ENCODE data around the gene CEP72.

Gene CEP72

GRCh38 chr5:638501-639252, 26.5 kb downstream of the CEP72 start:
- no peak for DNase-seq (ENCODE audit: low read depth, low spot score)

GRCh38 chr5:639253-639530, 27.1 kb downstream of the CEP72 start:
- DNase-seq (ENCODE audit: low read depth, low spot score): no peak

- no peak for DNase-seq (ENCODE audit: low read depth, low spot score)
Measured at GRCh38 chr5:639584-640213, 27.6 kb downstream of the CEP72 start.

GRCh38 chr5:640461-641330, 28.6 kb downstream of the CEP72 start:
- no peak for DNase-seq (ENCODE audit: low read depth, low spot score)

- DNase-seq (ENCODE audit: low read depth, low spot score): no peak
Measured at GRCh38 chr5:641331-641765, 29.2 kb downstream of the CEP72 start.

GRCh38 chr5:642481-642880, 30.3 kb downstream of the CEP72 start:
- DNase-seq (ENCODE audit: low read depth, low spot score): no peak

- DNase-seq (ENCODE audit: low read depth, low spot score): no peak
Measured at GRCh38 chr5:643351-643801, 31.2 kb downstream of the CEP72 start.

GRCh38 chr5:643811-644271, 31.7 kb downstream of the CEP72 start:
- DNase-seq (ENCODE audit: low read depth, low spot score): no peak

GRCh38 chr5:644509-644908, 32.4 kb downstream of the CEP72 start:
- DNase-seq (ENCODE audit: low read depth, low spot score): no peak

GRCh38 chr5:644971-645370, 32.8 kb downstream of the CEP72 start:
- DNase-seq (ENCODE audit: low read depth, low spot score): no peak

- no peak for DNase-seq (ENCODE audit: low read depth, low spot score)
Measured at GRCh38 chr5:645421-645820, 33.3 kb downstream of the CEP72 start.

GRCh38 chr5:646396-647201, 34.5 kb downstream of the CEP72 start:
- DNase-seq (ENCODE audit: low read depth, low spot score): no peak

GRCh38 chr5:647311-647710, 35.2 kb downstream of the CEP72 start:
- DNase-seq (ENCODE audit: low read depth, low spot score): no peak

- no peak for DNase-seq (ENCODE audit: low read depth, low spot score)
Measured at GRCh38 chr5:647727-648126, 35.6 kb downstream of the CEP72 start.

GRCh38 chr5:651296-652022, 39.3 kb downstream of the CEP72 start:
- DNase-seq (ENCODE audit: low read depth, low spot score): no peak

- DNase-seq (ENCODE audit: low read depth, low spot score): no peak
Measured at GRCh38 chr5:652023-652515, 39.9 kb downstream of the CEP72 start.

GRCh38 chr5:652773-653350, 40.7 kb downstream of the CEP72 start:
- no peak for DNase-seq (ENCODE audit: low read depth, low spot score)

GRCh38 chr5:654071-654778, 42.1 kb downstream of the CEP72 start:
- no peak for DNase-seq (ENCODE audit: low read depth, low spot score)

- no peak for DNase-seq (ENCODE audit: low read depth, low spot score)
Measured at GRCh38 chr5:655406-655805, 43.3 kb downstream of the CEP72 start.

- peak; percentile 92 for DNase-seq (ENCODE audit: low read depth, low spot score)
Measured at GRCh38 chr5:657570-657969, 45.4 kb downstream of the CEP72 start.

All from brain pericyte (primary cell).